HEK293 (cell line): ENCODE data around the gene INKA2.

Experiments used
- GLI4 ChIP-seq: fragments of 450-650 bp; formaldehyde crosslinking; IDR thresholded peaks from 2 replicates; pipeline ENCODE4 v1.5.1; 2016; ENCODE audit warnings: missing biosample characterization, missing genetic modification characterization
- HOXA7 ChIP-seq: sonication (generic); formaldehyde crosslinking; IDR thresholded peaks from 2 replicates; pipeline ENCODE4 v1.8.1; 2022; ENCODE audit warnings: missing genetic modification reagents, borderline replicate concordance
- HOXC10 ChIP-seq: sonication (generic); formaldehyde crosslinking; IDR thresholded peaks from 2 replicates; pipeline ENCODE4 v1.8.1; 2023; ENCODE audit warnings: mild to moderate bottlenecking, missing genetic modification reagents
- HOXD13 ChIP-seq: sonication (generic); formaldehyde crosslinking; IDR thresholded peaks from 2 replicates; pipeline ENCODE4 v1.8.0; 2022; ENCODE audit warnings: missing genetic modification reagents, borderline replicate concordance
- KLF9 ChIP-seq: fragments of 450-650 bp; formaldehyde crosslinking; IDR thresholded peaks from 2 replicates; pipeline ENCODE4 v1.5.1; 2016; ENCODE audit warnings: missing biosample characterization, missing genetic modification characterization, low read depth
- PRDM10 ChIP-seq: fragments of 450-650 bp; formaldehyde crosslinking; IDR thresholded peaks from 2 replicates; pipeline ENCODE4 v1.5.1; 2016; ENCODE audit warnings: missing biosample characterization, missing genetic modification characterization
- SETDB1 ChIP-seq: IDR thresholded peaks from one replicate; pipeline ENCODE4 v1.6.1; 2017; ENCODE audit warnings: mild to moderate bottlenecking, low read length, moderate library complexity, mixed read lengths; ENCODE audit not compliant: insufficient read length
- ZBTB8A ChIP-seq: fragments of 450-650 bp; formaldehyde crosslinking; IDR thresholded peaks from 2 replicates; pipeline ENCODE4 v1.5.1; 2016; ENCODE audit warnings: missing biosample characterization, missing genetic modification characterization
- ZEB2 ChIP-seq: fragments of 450-650 bp; formaldehyde crosslinking; IDR thresholded peaks from 2 replicates; pipeline ENCODE4 v1.5.1; 2016; ENCODE audit warnings: missing biosample characterization, missing genetic modification characterization
- ZFP41 ChIP-seq: fragments of 450-650 bp; formaldehyde crosslinking; IDR thresholded peaks from 2 replicates; pipeline ENCODE4 v1.5.1; 2016; ENCODE audit warnings: missing biosample characterization, missing genetic modification characterization, borderline replicate concordance
- ZNF10 ChIP-seq: fragments of 450-650 bp; formaldehyde crosslinking; IDR thresholded peaks from 2 replicates; pipeline ENCODE4 v1.5.1; 2017; ENCODE audit warnings: missing biosample characterization, missing genetic modification characterization
- ZNF121 ChIP-seq: fragments of 450-650 bp; formaldehyde crosslinking; IDR thresholded peaks from 2 replicates; pipeline ENCODE4 v1.5.1; 2016; ENCODE audit warnings: missing biosample characterization, missing genetic modification characterization
- ZNF132 ChIP-seq: fragments of 450-650 bp; formaldehyde crosslinking; IDR thresholded peaks from 2 replicates; pipeline ENCODE4 v1.5.1; 2017; ENCODE audit warnings: missing biosample characterization, missing genetic modification characterization, borderline replicate concordance
- ZNF26 ChIP-seq: fragments of 450-650 bp; formaldehyde crosslinking; IDR thresholded peaks from 2 replicates; pipeline ENCODE4 v1.5.1; 2016; ENCODE audit warnings: missing biosample characterization, missing genetic modification characterization
- ZNF341 ChIP-seq: fragments of 450-650 bp; formaldehyde crosslinking; IDR thresholded peaks from 2 replicates; pipeline ENCODE4; 2016; ENCODE audit warnings: low read depth, missing biosample characterization, missing genetic modification characterization
- ZNF366 ChIP-seq: fragments of 450-650 bp; formaldehyde crosslinking; conservative IDR thresholded peaks from 2 replicates; pipeline ENCODE4 v1.5.1; 2016; ENCODE audit warnings: missing biosample characterization, missing genetic modification characterization
- ZNF394 ChIP-seq: fragments of 450-650 bp; formaldehyde crosslinking; IDR thresholded peaks from 2 replicates; pipeline ENCODE4 v1.5.1; 2016; ENCODE audit warnings: missing biosample characterization, missing genetic modification characterization, mild to moderate bottlenecking, moderate library complexity, borderline replicate concordance
- ZNF426 ChIP-seq: fragments of 450-650 bp; formaldehyde crosslinking; IDR thresholded peaks from 2 replicates; pipeline ENCODE4 v1.5.1; 2017; ENCODE audit warnings: missing biosample characterization, missing genetic modification characterization, mild to moderate bottlenecking, inconsistent platforms, moderate library complexity
- ZNF473 ChIP-seq: fragments of 450-650 bp; formaldehyde crosslinking; IDR thresholded peaks from 2 replicates; pipeline ENCODE4 v1.5.1; 2017; ENCODE audit warnings: missing biosample characterization, missing genetic modification characterization
- ZNF48 ChIP-seq: fragments of 450-650 bp; formaldehyde crosslinking; IDR thresholded peaks from 2 replicates; pipeline ENCODE4 v1.5.1; 2016; ENCODE audit warnings: missing biosample characterization, missing genetic modification characterization
- ZNF501 ChIP-seq: fragments of 450-650 bp; formaldehyde crosslinking; IDR thresholded peaks from 2 replicates; pipeline ENCODE4 v1.5.1; 2016; ENCODE audit warnings: missing biosample characterization, missing genetic modification characterization
- ZNF530 ChIP-seq: fragments of 450-650 bp; formaldehyde crosslinking; IDR thresholded peaks from 2 replicates; pipeline ENCODE4 v1.5.1; 2016; ENCODE audit warnings: low read depth, missing biosample characterization, missing genetic modification characterization
- ZNF549 ChIP-seq: fragments of 450-650 bp; IDR thresholded peaks from 2 replicates; pipeline ENCODE4 v1.5.1; 2018; ENCODE audit warnings: missing biosample characterization, missing genetic modification characterization, mild to moderate bottlenecking, inconsistent platforms, moderate library complexity
- ZNF561 ChIP-seq: fragments of 450-650 bp; IDR thresholded peaks from 2 replicates; pipeline ENCODE4 v1.5.1; 2018; ENCODE audit warnings: missing biosample characterization, missing genetic modification characterization, borderline replicate concordance
- ZNF629 ChIP-seq: fragments of 450-650 bp; formaldehyde crosslinking; IDR thresholded peaks from 2 replicates; pipeline ENCODE4 v1.5.1; 2017; ENCODE audit warnings: missing biosample characterization, missing genetic modification characterization
- ZNF701 ChIP-seq: fragments of 450-650 bp; formaldehyde crosslinking; IDR thresholded peaks from 2 replicates; pipeline ENCODE4 v1.5.1; 2016; ENCODE audit warnings: missing biosample characterization, missing genetic modification characterization
- ZNF776 ChIP-seq: fragments of 450-650 bp; formaldehyde crosslinking; IDR thresholded peaks from 2 replicates; pipeline ENCODE4 v1.5.0; 2017; ENCODE audit warnings: missing biosample characterization, missing genetic modification characterization, borderline replicate concordance
- ZNF791 ChIP-seq: fragments of 450-650 bp; formaldehyde crosslinking; IDR thresholded peaks from 2 replicates; pipeline ENCODE4 v1.5.1; 2016; ENCODE audit warnings: missing biosample characterization, missing genetic modification characterization
- ZSCAN4 ChIP-seq: fragments of 450-650 bp; formaldehyde crosslinking; IDR thresholded peaks from 2 replicates; pipeline ENCODE4 v1.5.1; 2017; ENCODE audit warnings: missing biosample characterization, missing genetic modification characterization
- ZSCAN5A ChIP-seq: fragments of 450-650 bp; formaldehyde crosslinking; IDR thresholded peaks from 2 replicates; pipeline ENCODE4 v1.5.1; 2016; ENCODE audit warnings: missing biosample characterization, missing genetic modification characterization

The INKA2 gene

GRCh38 chr1:111739194-111739924 lies at the start of gene INKA2 (continued):
- TF ChIP-seq ZNF473 (tag by site-specific recombination) (no peak), ZEB2 (tag by site-specific recombination) (peak; percentile 81), ZNF426 (tag by site-specific recombination) (no peak), ZNF561 (tag by site-specific recombination) (peak; percentile 48; the same call in 1 of the 2 replicates), ZNF394 (tag by site-specific recombination) (no peak), ZNF10 (tag by site-specific recombination) (no peak; the same call in 1 of the 2 replicates), ZNF776 (tag by site-specific recombination) (no peak), ZNF26 (tag by site-specific recombination) (no peak), ZNF341 (peak; percentile 80), ZNF132 (no peak), PRDM10 (tag by site-specific recombination) (peak; percentile 97), GLI4 (tag by site-specific recombination) (no peak), ZNF501 (peak; percentile 60; the same call in 1 of the 2 replicates), ZNF366 (tag by site-specific recombination) (no peak), HOXA7 (CRISPR knock-in tag) (no peak), HOXC10 (no peak), KLF9 (tag by site-specific recombination) (peak; percentile 8; the same call in 1 of the 2 replicates), ZNF791 (tag by site-specific recombination) (no peak), ZNF48 (no peak), SETDB1 (no peak), ZNF701 (tag by site-specific recombination) (no peak), ZNF530 (no peak), ZNF121 (tag by site-specific recombination) (no peak), ZFP41 (tag by site-specific recombination) (no peak), ZBTB8A (tag by site-specific recombination) (peak; percentile 96), HOXD13 (CRISPR knock-in tag) (no peak), ZSCAN4 (tag by site-specific recombination) (no peak; the same call in 1 of the 2 replicates), ZNF549 (tag by site-specific recombination) (no peak), ZNF629 (no peak; the same call in 1 of the 2 replicates), ZSCAN5A (tag by site-specific recombination) (no peak)
- TF ChIP-seq, all 188 proteins: peak for 53
